H9 (cell line): ENCODE data around the gene CFAP90. TPM values are rescaled to one million over a fixed set of nuclear protein-coding genes. Genes with fewer than 3 reads are reported as not detected.

Experiments
- DNase-seq: peaks from one replicate; pipeline ENCODE4 v3.0.0-alpha.2; 2017
- H2AFZ ChIP-seq: one replicate; pipeline ENCODE4 v1.6.1; 2013; ENCODE audit warnings: mild to moderate bottlenecking, low read length, control low read depth, moderate library complexity
- H2AK5ac ChIP-seq: 2 replicates; pipeline ENCODE4 v1.6.1; 2013; ENCODE audit warnings: low read length, control low read depth, mixed read lengths; ENCODE audit not compliant: insufficient read length
- H2BK120ac ChIP-seq: one replicate; pipeline ENCODE4 v1.6.1; 2013; ENCODE audit warnings: low read depth, mild to moderate bottlenecking, low read length, control low read depth, inconsistent platforms; ENCODE audit not compliant: poor library complexity, severe bottlenecking
- H2BK12ac ChIP-seq: 2 replicates; pipeline ENCODE4 v1.6.1; 2013; ENCODE audit warnings: low read length, control low read depth, mixed read lengths, low read depth; ENCODE audit not compliant: insufficient read length
- H2BK15ac ChIP-seq: 2 replicates; pipeline ENCODE4 v1.6.1; 2013; ENCODE audit warnings: low read depth, low read length, control low read depth
- H2BK20ac ChIP-seq: one replicate; pipeline ENCODE4 v1.6.1; 2013; ENCODE audit warnings: low read depth, mild to moderate bottlenecking, low read length, control low read depth, inconsistent platforms; ENCODE audit not compliant: poor library complexity, severe bottlenecking
- H2BK5ac ChIP-seq: 2 replicates; pipeline ENCODE4 v1.6.1; 2013; ENCODE audit warnings: low read length, control low read depth, mixed read lengths; ENCODE audit not compliant: insufficient read length
- H3K14ac ChIP-seq: 2 replicates; pipeline ENCODE4 v1.6.1; 2013; ENCODE audit warnings: low read length, control low read depth; ENCODE audit not compliant: insufficient read depth
- H3K18ac ChIP-seq: 2 replicates; pipeline ENCODE4 v1.6.1; 2013; ENCODE audit warnings: low read depth, mild to moderate bottlenecking, mixed read lengths, low read length, control low read depth; ENCODE audit not compliant: insufficient read length
- H3K23ac ChIP-seq: 2 replicates; pipeline ENCODE4 v1.6.1; 2013; ENCODE audit warnings: low read length, control low read depth, mixed read lengths, low read depth; ENCODE audit not compliant: insufficient read length
- H3K23me2 ChIP-seq: 2 replicates; pipeline ENCODE4 v1.6.1; 2013; ENCODE audit warnings: low read depth, mild to moderate bottlenecking, mixed read lengths, low read length, control low read depth; ENCODE audit not compliant: insufficient read length, poor library complexity, severe bottlenecking
- H3K27ac ChIP-seq: 2 replicates; pipeline ENCODE4 v1.5.1; 2013; ENCODE audit warnings: low read length, control low read depth, mixed read lengths, low read depth; ENCODE audit not compliant: insufficient read length
- H3K27me3 ChIP-seq: 2 replicates; pipeline ENCODE4 v1.6.1; 2013; ENCODE audit warnings: low read length, control low read depth, inconsistent platforms; ENCODE audit not compliant: insufficient read depth
- H3K4ac ChIP-seq: 2 replicates; pipeline ENCODE4 v1.6.1; 2013; ENCODE audit warnings: low read depth, mild to moderate bottlenecking, control low read depth, inconsistent platforms, low read length, moderate library complexity
- H3K4me1 ChIP-seq: 2 replicates; pipeline ENCODE4 v1.6.1; 2013; ENCODE audit warnings: low read length, control low read depth, inconsistent platforms; ENCODE audit not compliant: insufficient read depth
- H3K4me2 ChIP-seq: 2 replicates; pipeline ENCODE4 v1.6.1; 2013; ENCODE audit warnings: low read length, control low read depth, mixed read lengths; ENCODE audit not compliant: insufficient read length, insufficient read depth
- H3K56ac ChIP-seq: 2 replicates; pipeline ENCODE4 v1.6.1; 2013; ENCODE audit warnings: low read depth, mild to moderate bottlenecking, mixed read lengths, low read length, control low read depth; ENCODE audit not compliant: insufficient read length
- H3K79me1 ChIP-seq: 2 replicates; pipeline ENCODE4 v1.6.1; 2013; ENCODE audit warnings: low read depth, mild to moderate bottlenecking, moderate library complexity, low read length, control low read depth, inconsistent platforms; ENCODE audit not compliant: insufficient read depth, poor library complexity, severe bottlenecking
- H3K79me2 ChIP-seq: 2 replicates; pipeline ENCODE4 v1.6.1; 2013; ENCODE audit warnings: low read length, control low read depth, inconsistent platforms; ENCODE audit not compliant: insufficient read depth
- H3K9ac ChIP-seq: 2 replicates; pipeline ENCODE4 v1.6.1; 2013; ENCODE audit warnings: low read length, control low read depth, mixed read lengths; ENCODE audit not compliant: insufficient read length; ENCODE audit errors: extremely low read depth
- H3K9me3 ChIP-seq: one replicate; pipeline ENCODE4 v1.6.1; 2013; ENCODE audit warnings: low read depth, low read length, inconsistent platforms; ENCODE audit not compliant: control insufficient read depth
- H3T11ph ChIP-seq: one replicate; pipeline ENCODE4 v1.6.1; 2013; ENCODE audit warnings: mild to moderate bottlenecking, low read length, control low read depth, inconsistent platforms
- H4K20me1 ChIP-seq: one replicate; pipeline ENCODE4 v1.6.1; 2013; ENCODE audit not compliant: control insufficient read depth, insufficient read length, insufficient read depth
- H4K5ac ChIP-seq: 2 replicates; pipeline ENCODE4 v1.6.1; 2013; ENCODE audit warnings: low read depth, mild to moderate bottlenecking, mixed read lengths, low read length, control low read depth; ENCODE audit not compliant: insufficient read length
- H4K8ac ChIP-seq: replicated peaks from 2 replicates; pipeline ENCODE4 v1.6.1; 2013; ENCODE audit warnings: low read length, control low read depth, mixed read lengths, low read depth; ENCODE audit not compliant: insufficient read length
- H4K91ac ChIP-seq: 2 replicates; pipeline ENCODE4 v1.6.1; 2013; ENCODE audit warnings: low read depth, mild to moderate bottlenecking, moderate library complexity, mixed read lengths, low read length, control low read depth; ENCODE audit not compliant: insufficient read length
- H3K27ac Mint-ChIP-seq, 3 experiments: 2 replicates in 2 of 3; 3 replicates in 1 of 3; pipeline ENCODE4 v1.8.0; 2020 to 2021; ENCODE audit warnings: mixed read lengths in 3 of 3, mild to moderate bottlenecking in 1 of 3, moderate library complexity in 1 of 3
- H3K27me3 Mint-ChIP-seq: 2 replicates; pipeline ENCODE4 v1.8.0; 2021; ENCODE audit warnings: low read depth, mild to moderate bottlenecking, moderate library complexity, mixed read lengths
- H3K36me3 Mint-ChIP-seq, 3 experiments: 2 replicates in 2 of 3; 3 replicates in 1 of 3; pipeline ENCODE4 v1.8.0; 2020 to 2021; ENCODE audit warnings: low read depth in 3 of 3, mixed read lengths in 3 of 3; ENCODE audit not compliant: insufficient read depth in 1 of 3
- H3K4me1 Mint-ChIP-seq, 2 experiments: 2 replicates each; pipeline ENCODE4 v1.8.0; 2020; ENCODE audit warnings: mixed read lengths in 2 of 2
- H3K4me3 Mint-ChIP-seq, 2 experiments: 2 replicates in 1 of 2; 3 replicates in 1 of 2; pipeline ENCODE4 v1.8.0; 2020 to 2021; ENCODE audit warnings: mild to moderate bottlenecking in 2 of 2, mixed read lengths in 2 of 2, moderate library complexity in 1 of 2
- H3K9me3 Mint-ChIP-seq, 2 experiments: 2 replicates in 1 of 2; 3 replicates in 1 of 2; pipeline ENCODE4 v1.8.0; 2020; ENCODE audit warnings: mild to moderate bottlenecking in 2 of 2, mixed read lengths in 2 of 2, moderate library complexity in 1 of 2
- total RNA-seq: library from RNA; stranded (reverse); gene quantifications from 2 replicates; pipeline ENCODE4 v1.2.1, GENCODE V29; 2021
- TF ChIP-seq, protein P1 (sequence below): fragments of 200-600 bp; sonication (generic); conservative IDR thresholded peaks from 3 replicates; pipeline ENCODE4 v1.8.0; 2021; ENCODE audit warnings: antibody characterized with exemption, mild to moderate bottlenecking

Gene CFAP90
- total RNA-seq, 1 experiment from 2014 or later, result 0.44 TPM

DNA sequence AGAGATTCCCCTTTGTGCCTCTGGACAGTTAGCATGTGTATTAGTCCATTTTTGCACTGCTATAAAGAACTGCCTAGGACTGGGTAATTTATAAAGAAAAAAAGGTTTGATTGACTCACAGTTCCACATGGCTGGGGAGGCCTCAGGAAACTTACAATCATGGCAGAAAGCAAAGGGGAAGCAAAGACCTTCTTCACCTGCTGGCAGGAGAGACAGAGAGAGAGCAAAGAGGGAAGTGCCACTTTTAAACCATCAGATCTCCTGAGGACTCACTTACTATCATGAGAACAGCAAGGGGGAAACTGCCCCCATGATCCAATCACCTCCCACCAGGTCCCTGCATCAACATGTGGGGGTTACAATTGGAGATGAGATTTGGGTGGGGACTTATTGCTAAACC lies 6.0 kb downstream of the CFAP90 start:
- no peak overlapping the region for H3K4ac ChIP-seq
- no peak overlapping the region for H4K91ac ChIP-seq
- H3K9me3 ChIP-seq, result no peaks in the 10 kb centered on the region
- no peak overlapping the region for H2BK12ac ChIP-seq
- no peak overlapping the region for H2BK20ac ChIP-seq
- no peaks in the 10 kb centered on the region for H4K20me1 ChIP-seq
- H3K4me2 ChIP-seq, result no peak overlapping the region
- no peak overlapping the region for H4K8ac ChIP-seq
- Mint-ChIP-seq H3K4me1 (peaks cover 7 to 9% of the 10 kb centered on the region in 2 experiments), H3K36me3 (peaks cover 0 to 8% (median 0%) of the 10 kb centered on the region in 3 experiments; a peak in 2 of 7 replicates), H3K27me3 (peaks cover 26% of the 10 kb centered on the region), H3K4me3 (no peak overlapping the region), H3K27ac (no peak overlapping the region), H3K9me3 (peaks cover 0 to 6% of the 10 kb centered on the region in 2 experiments; a peak in 1 of 5 replicates)
- no peak overlapping the region for H3K27ac ChIP-seq
- H2BK5ac ChIP-seq, result no peak overlapping the region
- H3K23ac ChIP-seq, result no peak overlapping the region
- no peak overlapping the region for H3T11ph ChIP-seq
- no peak overlapping the region for H4K5ac ChIP-seq
- no peak overlapping the region for H2BK15ac ChIP-seq
- H3K18ac ChIP-seq, result no peak overlapping the region
- H3K27me3 ChIP-seq, result peaks cover 4% of the 10 kb centered on the region
- peaks cover 6% of the 10 kb centered on the region for H3K23me2 ChIP-seq
- H3K79me1 ChIP-seq, result no peaks in the 10 kb centered on the region
- TF ChIP-seq, protein P1, sequence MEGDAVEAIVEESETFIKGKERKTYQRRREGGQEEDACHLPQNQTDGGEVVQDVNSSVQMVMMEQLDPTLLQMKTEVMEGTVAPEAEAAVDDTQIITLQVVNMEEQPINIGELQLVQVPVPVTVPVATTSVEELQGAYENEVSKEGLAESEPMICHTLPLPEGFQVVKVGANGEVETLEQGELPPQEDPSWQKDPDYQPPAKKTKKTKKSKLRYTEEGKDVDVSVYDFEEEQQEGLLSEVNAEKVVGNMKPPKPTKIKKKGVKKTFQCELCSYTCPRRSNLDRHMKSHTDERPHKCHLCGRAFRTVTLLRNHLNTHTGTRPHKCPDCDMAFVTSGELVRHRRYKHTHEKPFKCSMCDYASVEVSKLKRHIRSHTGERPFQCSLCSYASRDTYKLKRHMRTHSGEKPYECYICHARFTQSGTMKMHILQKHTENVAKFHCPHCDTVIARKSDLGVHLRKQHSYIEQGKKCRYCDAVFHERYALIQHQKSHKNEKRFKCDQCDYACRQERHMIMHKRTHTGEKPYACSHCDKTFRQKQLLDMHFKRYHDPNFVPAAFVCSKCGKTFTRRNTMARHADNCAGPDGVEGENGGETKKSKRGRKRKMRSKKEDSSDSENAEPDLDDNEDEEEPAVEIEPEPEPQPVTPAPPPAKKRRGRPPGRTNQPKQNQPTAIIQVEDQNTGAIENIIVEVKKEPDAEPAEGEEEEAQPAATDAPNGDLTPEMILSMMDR, result no peak
- DNase-seq, result no peak
- H3K9ac ChIP-seq, result no peak overlapping the region
- no peak overlapping the region for H2BK120ac ChIP-seq
- H3K14ac ChIP-seq, result no peak overlapping the region
- H3K4me1 ChIP-seq, result no peaks in the 10 kb centered on the region
- no peak overlapping the region for H2AFZ ChIP-seq
- no peak overlapping the region for H3K56ac ChIP-seq
- H2AK5ac ChIP-seq, result no peak overlapping the region
- H3K79me2 ChIP-seq, result no peaks in the 10 kb centered on the region
